HepG2 (cell line): Measurements from ENCODE around the gene CARD8.

Experiments used
- ARID2 ChIP-seq: sonication (generic); formaldehyde crosslinking; IDR thresholded peaks from 2 replicates; pipeline ENCODE4 v1.8.1; 2022; ENCODE audit warnings: mild to moderate bottlenecking, missing genetic modification reagents, borderline replicate concordance
- ASH2L ChIP-seq: fragments of 300-600, 200-600 bp; sonication (generic); IDR thresholded peaks from 2 replicates; pipeline ENCODE4 v1.7.0; 2017; ENCODE audit warnings: low read depth, mild to moderate bottlenecking, moderate library complexity, mixed read lengths, low read length; ENCODE audit not compliant: insufficient read length
- CEBPB ChIP-seq: IDR thresholded peaks from 2 replicates; pipeline ENCODE4 v1.6.1; 2011; ENCODE audit warnings: low read depth, low read length, improper control_type of control experiment, borderline replicate concordance
- CTCF ChIP-seq: sonication (generic); formaldehyde crosslinking; IDR thresholded peaks from 2 replicates; pipeline ENCODE4 v1.5.0; 2020; ENCODE audit warnings: mild to moderate bottlenecking, missing genetic modification reagents, moderate library complexity
- ETS1 ChIP-seq: sonication (generic); formaldehyde crosslinking; IDR thresholded peaks from 2 replicates; pipeline ENCODE4 v1.4.0; 2020; ENCODE audit warnings: missing genetic modification reagents
- IRF9 ChIP-seq: sonication (generic); formaldehyde crosslinking; IDR thresholded peaks from 2 replicates; pipeline ENCODE4 v1.8.0; 2022; ENCODE audit warnings: missing genetic modification reagents, mild to moderate bottlenecking, borderline replicate concordance
- PATZ1 ChIP-seq: sonication (generic); formaldehyde crosslinking; IDR thresholded peaks from 2 replicates; pipeline ENCODE4 v1.4.0; 2020; ENCODE audit warnings: missing genetic modification reagents
- POGZ ChIP-seq: sonication (generic); formaldehyde crosslinking; IDR thresholded peaks from 2 replicates; pipeline ENCODE4 v1.4.0; 2020; ENCODE audit warnings: mild to moderate bottlenecking, missing genetic modification reagents
- RFXANK ChIP-seq: IDR thresholded peaks from 2 replicates; pipeline ENCODE4 v1.6.1; 2016
- TRIM24 ChIP-seq: sonication (generic); formaldehyde crosslinking; IDR thresholded peaks from 2 replicates; pipeline ENCODE4 v1.8.0; 2022; ENCODE audit warnings: mild to moderate bottlenecking, missing genetic modification reagents
- USF2 ChIP-seq, 2 experiments: sonication (generic) in 1 of 2; formaldehyde crosslinking in 1 of 2; IDR thresholded peaks; 2 replicates each; pipeline versions ENCODE4 v1.5.1 to v1.6.1; 2011 to 2020; ENCODE audit warnings: borderline replicate concordance in 1 of 2, low read depth in 1 of 2, low read length in 1 of 2, mild to moderate bottlenecking in 1 of 2, missing genetic modification reagents in 1 of 2, moderate library complexity in 1 of 2
- ZNF263 ChIP-seq: sonication (generic); formaldehyde crosslinking; IDR thresholded peaks from 2 replicates; pipeline ENCODE4 v1.4.0; 2020; ENCODE audit warnings: missing genetic modification reagents
- ZNF639 ChIP-seq: conservative IDR thresholded peaks from 2 replicates; pipeline ENCODE4 v1.6.1; 2018; ENCODE audit warnings: missing genetic modification reagents

- TF ChIP-seq ARID2 (CRISPR knock-in tag), result no peak
- TF ChIP-seq CTCF (CRISPR knock-in tag), result no peak
- no peak for TF ChIP-seq PATZ1 (CRISPR knock-in tag)
- no peak for TF ChIP-seq ASH2L
- no peak for TF ChIP-seq RFXANK (CRISPR knock-in tag)
- no peak for TF ChIP-seq USF2 (IDR thresholded peaks at IDR 0.05; ENCODE audit: low read depth, low read length)
- TF ChIP-seq USF2 (CRISPR knock-in tag; IDR thresholded peaks at IDR 0.05; ENCODE audit: borderline replicate concordance), result no peak
- no peak for TF ChIP-seq IRF9 (CRISPR knock-in tag)
- no peak for TF ChIP-seq POGZ (CRISPR knock-in tag)
- no peak for TF ChIP-seq ZNF263
- no peak for TF ChIP-seq TRIM24 (CRISPR knock-in tag)
- no peak for TF ChIP-seq CEBPB
- no peak for TF ChIP-seq ETS1 (CRISPR knock-in tag)
- no peak for TF ChIP-seq ZNF639 (CRISPR knock-in tag)
Measured at GRCh38 chr19:48274173-48274572, 18.5 kb upstream of the CARD8 start.
